Mononuclear cell (primary cell): ENCODE results near the gene NELL1. TPM values are rescaled to one million over a fixed set of nuclear protein-coding genes. Genes with fewer than 3 reads are reported as not detected.
"Not testable (repeated sequence)": the region's sequence is repeated elsewhere in the genome, so short reads cannot be mapped to it uniquely, and the experiment has no call there.

Experiments used
- H3K27me3 ChIP-seq: 2 replicates; pipeline ENCODE4 v1.6.0; 2011; ENCODE audit warnings: low read length, control low read depth; ENCODE audit not compliant: insufficient read depth
- H3K4me1 ChIP-seq: 2 replicates; pipeline ENCODE4 v1.5.1; 2011; ENCODE audit warnings: mild to moderate bottlenecking, low read length, control low read depth; ENCODE audit not compliant: insufficient read depth
- H3K4me3 ChIP-seq: 2 replicates; pipeline ENCODE4 v1.5.1; 2011; ENCODE audit warnings: mild to moderate bottlenecking, low read length, moderate library complexity
- H3K9me3 ChIP-seq: 2 replicates; pipeline ENCODE4 v1.5.1; 2011; ENCODE audit warnings: low read depth, mild to moderate bottlenecking, control low read depth, low read length
- total RNA-seq: library from RNA; depleted of rRNA; stranded (reverse); fragments of >200 nt; gene quantifications from one replicate; pipeline ENCODE4 v1.2.3, GENCODE V29; 2012

The NELL1 gene
- total RNA-seq, 1 donor: not detected

GRCh38 chr11:21137803-21138202 is 468.4 kb downstream of the NELL1 start:
- H3K27me3 ChIP-seq: no peaks in the 10 kb centered on the region

GRCh38 chr11:21141557-21141956 is 472.2 kb downstream of the NELL1 start:
- H3K4me1 ChIP-seq, H3K27me3 ChIP-seq, H3K4me3 ChIP-seq, H3K9me3 ChIP-seq: not testable (repeated sequence)

More at GRCh38 chr11:21137803-21138202, 468.4 kb downstream of the NELL1 start:
- Histone ChIP-seq H3K4me3 (no peak overlapping the region), H3K4me1 (no peaks in the 10 kb centered on the region), H3K9me3 (no peaks in the 10 kb centered on the region)

GRCh38 chr11:21142007-21142406 is 472.6 kb downstream of the NELL1 start:
- no peaks in the 10 kb centered on the region for H3K4me1 ChIP-seq

GRCh38 chr11:21144531-21144930 is 475.1 kb downstream of the NELL1 start:
- no peak overlapping the region for H3K4me3 ChIP-seq
- H3K27me3 ChIP-seq: no peaks in the 10 kb centered on the region
- H3K4me1 ChIP-seq: no peaks in the 10 kb centered on the region
- H3K9me3 ChIP-seq: no peaks in the 10 kb centered on the region

More at GRCh38 chr11:21142007-21142406, 472.6 kb downstream of the NELL1 start:
- no peak overlapping the region for H3K4me3 ChIP-seq
- no peaks in the 10 kb centered on the region for H3K9me3 ChIP-seq
- H3K27me3 ChIP-seq: no peaks in the 10 kb centered on the region

- no peaks in the 10 kb centered on the region for H3K9me3 ChIP-seq
- H3K27me3 ChIP-seq: no peaks in the 10 kb centered on the region
- H3K4me1 ChIP-seq: no peaks in the 10 kb centered on the region
- H3K4me3 ChIP-seq: no peak overlapping the region
Observed at GRCh38 chr11:21148376-21148775, 479.0 kb downstream of the NELL1 start.

GRCh38 chr11:21160140-21160539 is 490.8 kb downstream of the NELL1 start:
- no peaks in the 10 kb centered on the region for H3K27me3 ChIP-seq
- no peaks in the 10 kb centered on the region for H3K4me1 ChIP-seq
- no peak overlapping the region for H3K4me3 ChIP-seq
- H3K9me3 ChIP-seq: no peaks in the 10 kb centered on the region

GRCh38 chr11:21169639-21170038 is 500.3 kb downstream of the NELL1 start:
- Histone ChIP-seq H3K9me3 (no peaks in the 10 kb centered on the region), H3K27me3 (no peaks in the 10 kb centered on the region), H3K4me1 (no peaks in the 10 kb centered on the region), H3K4me3 (no peak overlapping the region)

GRCh38 chr11:21173476-21173875 is 504.1 kb downstream of the NELL1 start:
- H3K27me3 ChIP-seq: no peaks in the 10 kb centered on the region

GRCh38 chr11:21174781-21175180 is 505.4 kb downstream of the NELL1 start:
- Histone ChIP-seq H3K4me3 (no peak overlapping the region), H3K4me1 (no peaks in the 10 kb centered on the region), H3K27me3 (no peaks in the 10 kb centered on the region), H3K9me3 (no peaks in the 10 kb centered on the region)

More at GRCh38 chr11:21173476-21173875, 504.1 kb downstream of the NELL1 start:
- Histone ChIP-seq H3K4me1 (no peaks in the 10 kb centered on the region), H3K4me3 (no peak overlapping the region), H3K9me3 (no peaks in the 10 kb centered on the region)

GRCh38 chr11:21177379-21177778 is 508.0 kb downstream of the NELL1 start:
- Histone ChIP-seq H3K9me3 (no peaks in the 10 kb centered on the region), H3K27me3 (no peaks in the 10 kb centered on the region), H3K4me3 (no peak overlapping the region), H3K4me1 (no peaks in the 10 kb centered on the region)

- no peak overlapping the region for H3K4me3 ChIP-seq
- H3K9me3 ChIP-seq: no peaks in the 10 kb centered on the region
- no peaks in the 10 kb centered on the region for H3K4me1 ChIP-seq
- no peaks in the 10 kb centered on the region for H3K27me3 ChIP-seq
Observed at GRCh38 chr11:21179770-21180169, 510.4 kb downstream of the NELL1 start.

- Histone ChIP-seq H3K9me3 (no peaks in the 10 kb centered on the region), H3K4me3 (no peak overlapping the region), H3K27me3 (no peaks in the 10 kb centered on the region), H3K4me1 (no peaks in the 10 kb centered on the region)
Observed at GRCh38 chr11:21180182-21180581, 510.8 kb downstream of the NELL1 start.

GRCh38 chr11:21185959-21186358 is 516.6 kb downstream of the NELL1 start:
- Histone ChIP-seq H3K4me3 (no peak overlapping the region), H3K4me1 (no peaks in the 10 kb centered on the region), H3K27me3 (no peaks in the 10 kb centered on the region), H3K9me3 (no peaks in the 10 kb centered on the region)

GRCh38 chr11:21190181-21190580 is 520.8 kb downstream of the NELL1 start:
- H3K4me1 ChIP-seq: no peaks in the 10 kb centered on the region

GRCh38 chr11:21195995-21196394 is 526.6 kb downstream of the NELL1 start:
- Histone ChIP-seq H3K4me3 (no peak overlapping the region), H3K4me1 (no peaks in the 10 kb centered on the region), H3K9me3 (no peaks in the 10 kb centered on the region), H3K27me3 (no peaks in the 10 kb centered on the region)

More at GRCh38 chr11:21190181-21190580, 520.8 kb downstream of the NELL1 start:
- Histone ChIP-seq H3K4me3 (no peak overlapping the region), H3K27me3 (no peaks in the 10 kb centered on the region), H3K9me3 (no peaks in the 10 kb centered on the region)

- Histone ChIP-seq H3K27me3 (no peaks in the 10 kb centered on the region), H3K9me3 (no peaks in the 10 kb centered on the region), H3K4me3 (no peak overlapping the region), H3K4me1 (no peaks in the 10 kb centered on the region)
Observed at GRCh38 chr11:21198498-21198897, 529.1 kb downstream of the NELL1 start.
